ENCODE data around the gene RASL12.
"Not testable (repeated sequence)": the region's sequence is repeated elsewhere in the genome, so short reads cannot be mapped to it uniquely, and the experiment has no call there.

RASL12 gene

GRCh38 chr15:65052956-65053355 lies 14.8 kb downstream of the RASL12 start:
- no peak for DNase-seq

- DNase-seq = no peak
These were observed 16.5 kb downstream of the RASL12 start for GRCh38 chr15:65051266-65051665.

GRCh38 chr15:65050270-65050669 lies 17.5 kb downstream of the RASL12 start:
- DNase-seq = no peak

GRCh38 chr15:65049418-65049840 lies 18.4 kb downstream of the RASL12 start:
- peak; percentile 88 to 93 for DNase-seq

GRCh38 chr15:65048241-65048640 lies 19.6 kb downstream of the RASL12 start:
- no peak for DNase-seq

GRCh38 chr15:65044724-65045481 lies 22.9 kb downstream of the RASL12 start, which contains the start of gene SLC51B:
SLC51B (plus strand) TSS chr15:65045387; CDS start chr15:65050005, 4,618 bp downstream.
- DNase-seq = no peak

GRCh38 chr15:65044218-65044617 lies 23.6 kb downstream of the RASL12 start:
- not testable (repeated sequence) for DNase-seq

- DNase-seq = no peak
These were observed 24.9 kb downstream of the RASL12 start for GRCh38 chr15:65042776-65043327.

GRCh38 chr15:65041787-65042186 lies 26.0 kb downstream of the RASL12 start:
- DNase-seq = no peak

- DNase-seq = no peak
These were observed 27.3 kb downstream of the RASL12 start for GRCh38 chr15:65040461-65040860.

GRCh38 chr15:65038836-65039235 lies 29.0 kb downstream of the RASL12 start:
- no peak for DNase-seq

- no peak for DNase-seq
These were observed 29.4 kb downstream of the RASL12 start for GRCh38 chr15:65038428-65038827.

- no peak for DNase-seq
These were observed 30.5 kb downstream of the RASL12 start for GRCh38 chr15:65037309-65037708.

GRCh38 chr15:65034719-65035118 lies 33.1 kb downstream of the RASL12 start:
- no peak for DNase-seq

GRCh38 chr15:65033659-65034269 lies 34.0 kb downstream of the RASL12 start:
- DNase-seq = peak in 1 of 2 donors; percentile 15

GRCh38 chr15:65032801-65033537 lies 34.8 kb downstream of the RASL12 start:
- peak; percentile 18 to 21 for DNase-seq

GRCh38 chr15:65029736-65030208 lies 38.0 kb downstream of the RASL12 start:
- no peak for DNase-seq

GRCh38 chr15:65028921-65029735 lies 38.7 kb downstream of the RASL12 start, which contains the start of gene MTFMT:
MTFMT (minus strand) TSS chr15:65029639; CDS start chr15:65029613, 26 bp downstream.
- peak; percentile 93 to 95 for DNase-seq

- DNase-seq = no peak
These were observed 39.5 kb downstream of the RASL12 start for GRCh38 chr15:65028338-65028737.

- no peak for DNase-seq
These were observed 40.2 kb downstream of the RASL12 start for GRCh38 chr15:65027593-65027992.

GRCh38 chr15:65026756-65027155 lies 41.0 kb downstream of the RASL12 start:
- no peak for DNase-seq

- no peak for DNase-seq
These were observed 46.3 kb downstream of the RASL12 start for GRCh38 chr15:65021488-65021887.
